ENCODE measurements around the gene GALNT15. TPM values are rescaled to one million over a fixed set of nuclear protein-coding genes. Genes with fewer than 3 reads are reported as not detected.

Gene GALNT15
- total and polyA plus RNA-seq, 8 donors, result 4.2 to 133 (median 25.3) TPM

DNA sequence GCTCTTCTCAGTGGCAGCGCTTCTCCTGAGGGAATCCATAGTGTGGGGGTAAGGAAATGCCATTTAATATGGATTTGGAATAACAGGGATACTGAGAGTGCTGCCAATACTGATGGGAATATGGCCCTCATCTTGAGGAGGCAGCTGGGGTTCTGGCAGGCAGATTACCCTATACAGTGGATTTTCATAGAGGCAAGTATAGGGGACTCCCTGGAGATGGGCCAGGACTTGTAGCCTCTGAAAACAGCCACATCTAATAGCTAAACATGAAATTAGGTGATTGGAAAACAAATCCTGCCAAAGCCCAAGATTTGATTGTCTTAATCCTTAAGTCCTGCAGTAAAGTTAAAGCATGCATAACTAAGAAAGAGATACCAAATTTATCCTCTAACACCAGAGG, 59.3 kb downstream of the GALNT15 start:
- WGBS, 5 donors, result 86 to 100% (median 97%) methylated on average over 1 of the region's 1 CpG
- Histone ChIP-seq H3K27me3 (no peaks in the 10 kb centered on the region), H3K27ac (no peak overlapping the region), H3K4me1 (peaks cover 0 to 4% (median 1%) of the 10 kb centered on the region in 4 donors), H3K9me3 (no peaks in the 10 kb centered on the region), H3K36me3 (no peaks in the 10 kb centered on the region), H3K4me3 (no peak overlapping the region)
- intact Hi-C loops (cut with DNase I; ENCODE audit: low total_unique reads), result no loop called here
- no peak for DNase-seq
- TF ChIP-seq POLR2A (IDR thresholded peaks at IDR 0.05) (no peak), POLR2AphosphoS5 (IDR thresholded peaks at IDR 0.05) (no peak), EP300 (IDR thresholded peaks at IDR 0.05) (no peak), CTCF (IDR thresholded peaks at IDR 0.05) (no peak)

DNA sequence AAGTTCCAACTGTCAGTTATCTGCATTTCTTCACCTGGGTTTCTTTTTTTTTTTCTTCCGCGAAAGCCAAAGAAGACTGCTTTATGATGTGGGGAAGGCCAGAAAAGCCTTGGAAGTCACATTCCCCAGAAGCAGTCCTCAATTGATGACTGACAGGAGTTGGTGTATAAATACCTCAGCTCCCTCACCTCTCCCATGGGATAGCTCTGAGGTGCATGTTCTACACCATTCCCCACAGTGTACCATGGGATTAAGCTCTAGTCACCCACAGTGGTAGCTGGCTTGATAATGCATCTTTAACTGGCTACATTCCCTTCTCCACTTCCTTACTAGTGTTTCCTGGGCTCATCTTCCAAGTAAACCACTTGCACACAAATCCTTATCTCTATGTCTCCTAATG, 59.8 kb downstream of the GALNT15 start:
- DNase-seq, result no peak
- no peak overlapping the region for H3K27ac ChIP-seq

GRCh38 chr3:16236030-16236639, 61.7 kb downstream of the GALNT15 start:
- TF ChIP-seq POLR2A (IDR thresholded peaks at IDR 0.05) (no peak), POLR2AphosphoS5 (IDR thresholded peaks at IDR 0.05) (no peak), CTCF (IDR thresholded peaks at IDR 0.05) (no peak), EP300 (IDR thresholded peaks at IDR 0.05) (no peak)
- no peaks in the 10 kb centered on the region for H3K27me3 ChIP-seq
- no peak overlapping the region for H3K27ac ChIP-seq
- 76 to 83% (median 80%) methylated on average over 4 of the region's 4 CpGs for WGBS, 5 donors
- no peak for DNase-seq
- no peaks in the 10 kb centered on the region for H3K36me3 ChIP-seq
- H3K9me3 ChIP-seq, result no peaks in the 10 kb centered on the region
- H3K4me3 ChIP-seq, result no peak overlapping the region
- H3K4me1 ChIP-seq, result peaks cover 0 to 14% (median 7%) of the 10 kb centered on the region in 4 donors
- intact Hi-C loops (cut with DNase I; ENCODE audit: low total_unique reads), result no loop called here

More for the DNA sequence above, 59.8 kb downstream of the GALNT15 start:
- H3K27me3 ChIP-seq, result no peaks in the 10 kb centered on the region
- 94 to 100% (median 97%) methylated on average over 2 of the region's 2 CpGs for WGBS, 5 donors
- TF ChIP-seq CTCF (IDR thresholded peaks at IDR 0.05), result no peak
- TF ChIP-seq EP300 (IDR thresholded peaks at IDR 0.05), result no peak
- no peak for TF ChIP-seq POLR2A (IDR thresholded peaks at IDR 0.05)
- TF ChIP-seq POLR2AphosphoS5 (IDR thresholded peaks at IDR 0.05), result no peak
- no peaks in the 10 kb centered on the region for H3K9me3 ChIP-seq
- H3K4me1 ChIP-seq, result peaks cover 0 to 7% (median 2%) of the 10 kb centered on the region in 4 donors
- no peaks in the 10 kb centered on the region for H3K36me3 ChIP-seq
- H3K4me3 ChIP-seq, result no peak overlapping the region
- intact Hi-C loops (cut with DNase I; ENCODE audit: low total_unique reads), result no loop called here

DNA sequence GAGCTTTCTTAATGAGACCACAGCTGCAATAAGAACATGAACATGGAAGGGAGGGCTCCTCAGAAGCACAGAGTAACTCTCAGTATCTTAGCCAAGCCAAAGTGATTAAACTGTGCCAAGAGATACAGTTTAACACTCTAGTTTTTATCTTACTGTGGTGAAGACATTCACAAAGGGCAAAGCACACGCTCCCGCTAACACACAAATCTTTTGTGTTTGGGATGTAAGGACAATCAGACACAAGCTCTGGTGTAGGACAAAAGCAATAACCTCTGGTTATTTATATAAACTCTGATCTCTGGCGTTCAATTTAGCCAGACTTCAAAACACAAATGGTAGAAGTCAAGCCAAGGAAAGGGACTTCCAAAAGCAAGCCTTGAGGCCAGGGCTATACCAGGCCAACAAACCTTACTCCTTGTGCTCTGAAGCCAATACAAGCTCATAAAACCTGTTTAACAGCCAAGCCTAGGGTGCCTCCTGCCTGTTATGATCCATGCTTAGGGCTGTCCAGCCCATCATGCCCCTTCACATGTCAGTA, 62.4 kb downstream of the GALNT15 start:
- H3K4me3 ChIP-seq, result no peak overlapping the region
- intact Hi-C loops (cut with DNase I; ENCODE audit: low total_unique reads), result no loop called here
- peaks cover 0 to 14% (median 7%) of the 10 kb centered on the region in 4 donors for H3K4me1 ChIP-seq
- TF ChIP-seq CTCF (IDR thresholded peaks at IDR 0.05) (no peak), EP300 (IDR thresholded peaks at IDR 0.05) (no peak), POLR2AphosphoS5 (IDR thresholded peaks at IDR 0.05) (no peak), POLR2A (IDR thresholded peaks at IDR 0.05) (no peak)
- DNase-seq, result no peak
- WGBS, 5 donors, result 20 to 63% (median 48%) methylated on average over 3 of the region's 3 CpGs
- H3K27ac ChIP-seq, result no peak overlapping the region
- H3K27me3 ChIP-seq, result no peaks in the 10 kb centered on the region
- no peaks in the 10 kb centered on the region for H3K9me3 ChIP-seq
- no peaks in the 10 kb centered on the region for H3K36me3 ChIP-seq

All from stomach (tissue), 9 donors.